Keratinocyte (primary cell): ENCODE measurements around the gene BNC2.

Source experiments
- EZH2 ChIP-seq: IDR thresholded peaks from one replicate; pipeline ENCODE4 v1.6.1; 2012; ENCODE audit warnings: inconsistent platforms, mild to moderate bottlenecking, low read length, moderate library complexity
- TF ChIP-seq, protein P1 (sequence below), 3 experiments: IDR thresholded peaks in 1 of 3; conservative IDR thresholded peaks in 1 of 3; optimal IDR thresholded peaks in 1 of 3; 2 replicates in 2 of 3; 3 replicates in 1 of 3; pipeline versions ENCODE3 to v1.5.1; 2011; ENCODE audit warnings: low read length in 3 of 3, mild to moderate bottlenecking in 3 of 3, moderate library complexity in 2 of 3, control low read depth in 1 of 3, inconsistent platforms in 1 of 3; ENCODE audit not compliant: insufficient read depth in 2 of 3; ENCODE audit errors: extremely low read depth in 1 of 3

GRCh38 chr9:16579872-16580432, 290.5 kb downstream of the BNC2 start:
- TF ChIP-seq, protein P1, sequence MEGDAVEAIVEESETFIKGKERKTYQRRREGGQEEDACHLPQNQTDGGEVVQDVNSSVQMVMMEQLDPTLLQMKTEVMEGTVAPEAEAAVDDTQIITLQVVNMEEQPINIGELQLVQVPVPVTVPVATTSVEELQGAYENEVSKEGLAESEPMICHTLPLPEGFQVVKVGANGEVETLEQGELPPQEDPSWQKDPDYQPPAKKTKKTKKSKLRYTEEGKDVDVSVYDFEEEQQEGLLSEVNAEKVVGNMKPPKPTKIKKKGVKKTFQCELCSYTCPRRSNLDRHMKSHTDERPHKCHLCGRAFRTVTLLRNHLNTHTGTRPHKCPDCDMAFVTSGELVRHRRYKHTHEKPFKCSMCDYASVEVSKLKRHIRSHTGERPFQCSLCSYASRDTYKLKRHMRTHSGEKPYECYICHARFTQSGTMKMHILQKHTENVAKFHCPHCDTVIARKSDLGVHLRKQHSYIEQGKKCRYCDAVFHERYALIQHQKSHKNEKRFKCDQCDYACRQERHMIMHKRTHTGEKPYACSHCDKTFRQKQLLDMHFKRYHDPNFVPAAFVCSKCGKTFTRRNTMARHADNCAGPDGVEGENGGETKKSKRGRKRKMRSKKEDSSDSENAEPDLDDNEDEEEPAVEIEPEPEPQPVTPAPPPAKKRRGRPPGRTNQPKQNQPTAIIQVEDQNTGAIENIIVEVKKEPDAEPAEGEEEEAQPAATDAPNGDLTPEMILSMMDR (optimal IDR thresholded peaks at IDR 0.05 in 1 of 3, IDR thresholded peaks at IDR 0.05 in 1 of 3, conservative IDR thresholded peaks at IDR 0.05 in 1 of 3; ENCODE audit: extremely low read depth in 1 of 3, insufficient read depth in 2 of 3, low read length in 3 of 3), result no peak
- no peak for TF ChIP-seq EZH2
